Neutrophil (primary cell): ENCODE measurements around the gene CCHCR1.

Source experiments
- H3K27ac ChIP-seq: fragments of 200-600 bp; sonication (generic); 2 replicates; pipeline ENCODE4 v1.5.1; 2016; ENCODE audit warnings: mild to moderate bottlenecking, moderate library complexity
- H3K27me3 ChIP-seq: fragments of 200-600 bp; sonication (generic); 2 replicates; pipeline ENCODE4 v1.6.0; 2016; ENCODE audit warnings: mild to moderate bottlenecking
- H3K36me3 ChIP-seq: fragments of 200-600 bp; sonication (generic); 2 replicates; pipeline ENCODE4 v1.5.1; 2017
- H3K4me1 ChIP-seq, 2 experiments: fragments of 200-600 bp in 1 of 2; sonication (generic) in 1 of 2; 1 replicate in 1 of 2; 2 replicates in 1 of 2; pipeline versions ENCODE4 v1.5.1 to v1.6.1; 2013 to 2016; ENCODE audit warnings: low read depth in 1 of 2, low read length in 1 of 2, mild to moderate bottlenecking in 1 of 2, moderate library complexity in 1 of 2; ENCODE audit not compliant: control insufficient read depth in 1 of 2, insufficient read depth in 1 of 2
- H3K4me3 ChIP-seq, 2 experiments: fragments of 200-600 bp in 1 of 2; sonication (generic) in 1 of 2; 1 replicate in 1 of 2; 2 replicates in 1 of 2; pipeline ENCODE4 v1.5.1; 2013 to 2016; ENCODE audit warnings: low read depth in 1 of 2, low read length in 1 of 2, mild to moderate bottlenecking in 1 of 2, moderate library complexity in 1 of 2
- H3K9me3 ChIP-seq: fragments of 200-600 bp; sonication (generic); 2 replicates; pipeline ENCODE4 v1.5.1; 2016
- CTCF ChIP-seq: fragments of 200-600 bp; sonication (generic); IDR thresholded peaks from 2 replicates; pipeline ENCODE4 v1.5.1; 2016; ENCODE audit warnings: antibody characterized with exemption

The CCHCR1 gene

GRCh38 chr6:31179896-31180295 lies 22.3 kb upstream of the CCHCR1 start:
- H3K9me3 ChIP-seq: no peaks in the 10 kb centered on the region
- no peak for TF ChIP-seq CTCF
- no peaks in the 10 kb centered on the region for H3K36me3 ChIP-seq
- H3K27me3 ChIP-seq: no peaks in the 10 kb centered on the region
- no peaks in the 10 kb centered on the region for H3K4me1 ChIP-seq
- H3K27ac ChIP-seq: no peak overlapping the region
- H3K4me3 ChIP-seq: no peak overlapping the region

GRCh38 chr6:31179042-31179386 lies 21.4 kb upstream of the CCHCR1 start:
- no peaks in the 10 kb centered on the region for H3K27me3 ChIP-seq
- no peaks in the 10 kb centered on the region for H3K9me3 ChIP-seq
- no peak overlapping the region for H3K4me3 ChIP-seq
- H3K27ac ChIP-seq: no peak overlapping the region
- no peak for TF ChIP-seq CTCF
- H3K4me1 ChIP-seq: no peaks in the 10 kb centered on the region
- no peaks in the 10 kb centered on the region for H3K36me3 ChIP-seq

- H3K4me1 ChIP-seq: no peaks in the 10 kb centered on the region
- H3K27me3 ChIP-seq: no peaks in the 10 kb centered on the region
- TF ChIP-seq CTCF: no peak
- no peak overlapping the region for H3K4me3 ChIP-seq
- H3K9me3 ChIP-seq: no peaks in the 10 kb centered on the region
- H3K27ac ChIP-seq: no peak overlapping the region
- H3K36me3 ChIP-seq: no peaks in the 10 kb centered on the region
Observed at GRCh38 chr6:31178143-31179041, 20.8 kb upstream of the CCHCR1 start.

- Histone ChIP-seq H3K27ac (no peak overlapping the region), H3K27me3 (no peaks in the 10 kb centered on the region), H3K9me3 (no peaks in the 10 kb centered on the region), H3K4me1 (no peaks in the 10 kb centered on the region), H3K36me3 (no peaks in the 10 kb centered on the region), H3K4me3 (no peak overlapping the region)
- TF ChIP-seq CTCF: no peak
Observed at GRCh38 chr6:31175971-31176370, 18.4 kb upstream of the CCHCR1 start.

DNA sequence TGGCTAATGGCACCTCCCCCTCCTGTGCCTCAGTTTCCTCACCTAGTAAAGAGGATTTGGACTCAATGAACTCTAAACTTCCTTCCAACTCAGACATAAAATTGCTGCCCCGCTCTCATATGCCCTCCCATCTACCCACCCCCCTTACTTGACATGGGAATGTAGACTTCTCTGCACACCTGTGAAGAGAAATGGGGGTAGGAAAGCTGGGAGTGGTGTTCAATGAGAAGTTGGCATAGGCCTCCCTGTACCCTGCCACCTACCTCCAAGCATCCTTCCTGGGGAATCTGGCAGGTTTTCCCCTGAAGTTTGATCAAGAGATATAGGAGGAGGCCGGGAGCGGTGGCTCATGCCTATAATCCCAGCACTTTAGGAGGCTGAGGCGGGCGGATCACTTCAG lies 16.8 kb upstream of the CCHCR1 start:
- no peaks in the 10 kb centered on the region for H3K36me3 ChIP-seq
- no peaks in the 10 kb centered on the region for H3K27me3 ChIP-seq
- H3K4me3 ChIP-seq: no peak overlapping the region
- H3K9me3 ChIP-seq: no peaks in the 10 kb centered on the region
- no peaks in the 10 kb centered on the region for H3K4me1 ChIP-seq
- H3K27ac ChIP-seq: no peak overlapping the region
- no peak for TF ChIP-seq CTCF
